Subcutaneous abdominal adipose tissue (tissue), 5 donors: ENCODE results near the gene MYADML2.

Experiments used
- H3K27ac ChIP-seq: one replicate; pipeline ENCODE4 v1.7.0; 2013; ENCODE audit warnings: low read depth, mild to moderate bottlenecking, inconsistent platforms, low read length, moderate library complexity
- H3K27me3 ChIP-seq, 5 donors: one replicate each; pipeline ENCODE4 v1.7.0; 2013; ENCODE audit warnings: low read length in 5 of 5, inconsistent platforms in 1 of 5; ENCODE audit not compliant: control insufficient read depth in 5 of 5, insufficient read depth in 4 of 5
- H3K36me3 ChIP-seq, 5 donors: one replicate each; pipeline ENCODE4 v1.7.0; 2013; ENCODE audit warnings: low read length in 5 of 5; ENCODE audit not compliant: control insufficient read depth in 5 of 5, insufficient read depth in 5 of 5
- H3K4me1 ChIP-seq, 5 donors: one replicate each; pipeline ENCODE4 v1.7.0; 2013; ENCODE audit warnings: low read length in 5 of 5, mild to moderate bottlenecking in 3 of 5, moderate library complexity in 1 of 5; ENCODE audit not compliant: control insufficient read depth in 5 of 5, insufficient read depth in 5 of 5
- H3K4me3 ChIP-seq, 5 donors: one replicate each; pipeline ENCODE4 v1.7.0; 2013; ENCODE audit warnings: low read length in 5 of 5, low read depth in 1 of 5
- H3K9ac ChIP-seq, 5 donors: one replicate each; pipeline ENCODE4 v1.7.0; 2013; ENCODE audit warnings: low read length in 5 of 5, mild to moderate bottlenecking in 4 of 5, moderate library complexity in 3 of 5
- H3K9me3 ChIP-seq, 5 donors: one replicate each; pipeline ENCODE4 v1.7.0; 2013; ENCODE audit warnings: low read length in 5 of 5; ENCODE audit not compliant: control insufficient read depth in 5 of 5
- donor health status: healthy.
- donor health status: healthy.
- donor health status: healthy.
- donor health status: healthy.
- donor health status: healthy.

MYADML2 gene

GRCh38 chr17:81929253-81930141 lies 17.5 kb downstream of the MYADML2 start:
- no peaks in the 10 kb centered on the region for H3K36me3 ChIP-seq
- H3K9ac ChIP-seq: no peak overlapping the region
- no peak overlapping the region for H3K27ac ChIP-seq
- H3K9me3 ChIP-seq: no peaks in the 10 kb centered on the region
- H3K4me1 ChIP-seq: peaks cover 8 to 35% (median 32%) of the 10 kb centered on the region in 5 donors
- no peak overlapping the region for H3K4me3 ChIP-seq
- H3K27me3 ChIP-seq: peaks cover 19 to 35% (median 28%) of the 10 kb centered on the region in 5 donors

- Histone ChIP-seq H3K27me3 (peaks cover 19 to 33% (median 28%) of the 10 kb centered on the region in 5 donors), H3K9ac (peak overlapping the region in 1 of 5 donors; percentile 23), H3K36me3 (no peaks in the 10 kb centered on the region), H3K27ac (no peak overlapping the region), H3K9me3 (no peaks in the 10 kb centered on the region), H3K4me3 (peak overlapping the region in 2 of 5 donors; percentile 59 to 75), H3K4me1 (peaks cover 8 to 43% (median 40%) of the 10 kb centered on the region in 5 donors)
These were observed 18.3 kb downstream of the MYADML2 start for GRCh38 chr17:81928544-81929252.

- H3K9me3 ChIP-seq: no peaks in the 10 kb centered on the region
- H3K4me3 ChIP-seq: peak within 1 kb of the TSS; percentile 69 to 77 (median 75)
- H3K27ac ChIP-seq: peak within 1 kb of the TSS; percentile 95
- peaks cover 19 to 28% (median 22%) of the 10 kb centered on the region in 5 donors for H3K27me3 ChIP-seq
- H3K9ac ChIP-seq: peak within 1 kb of the TSS; percentile 26 to 90 (median 85)
- peaks cover 0 to under 1% (median 0%) of the 10 kb centered on the region in 5 donors for H3K36me3 ChIP-seq
- peaks cover 8 to 50% (median 48%) of the 10 kb centered on the region in 5 donors for H3K4me1 ChIP-seq
These were observed 19.1 kb downstream of the MYADML2 start, which contains the start of gene MAFG for GRCh38 chr17:81927653-81928543. Gene MAFG, minus strand, starts transcription at chr17:81927735. Its CDS starts 4,550 bp downstream, at chr17:81923185.

- H3K9ac ChIP-seq: peak overlapping the region in 4 of 5 donors; percentile 59 to 90 (median 86)
- H3K9me3 ChIP-seq: no peaks in the 10 kb centered on the region
- H3K4me3 ChIP-seq: peak overlapping the region in 4 of 5 donors; percentile 74 to 77 (median 75)
- H3K4me1 ChIP-seq: peaks cover 8 to 55% (median 53%) of the 10 kb centered on the region in 5 donors
- H3K27me3 ChIP-seq: peaks cover 16 to 23% (median 21%) of the 10 kb centered on the region in 5 donors
- H3K27ac ChIP-seq: peak overlapping the region; percentile 95
- peaks cover 0 to 7% (median 5%) of the 10 kb centered on the region in 5 donors for H3K36me3 ChIP-seq
These were observed 19.8 kb downstream of the MYADML2 start for GRCh38 chr17:81927152-81927652.

GRCh38 chr17:81926451-81927151 lies 20.4 kb downstream of the MYADML2 start:
- Histone ChIP-seq H3K36me3 (peaks cover 0 to 12% (median 10%) of the 10 kb centered on the region in 5 donors), H3K27me3 (peaks cover 11 to 17% (median 15%) of the 10 kb centered on the region in 5 donors), H3K4me1 (peaks cover 8 to 60% (median 58%) of the 10 kb centered on the region in 5 donors), H3K4me3 (peak overlapping the region; percentile 69 to 77 (median 75)), H3K9me3 (no peaks in the 10 kb centered on the region), H3K27ac (peak overlapping the region; percentile 95), H3K9ac (peak overlapping the region; percentile 26 to 90 (median 85))

GRCh38 chr17:81925860-81926450 lies 21.1 kb downstream of the MYADML2 start:
- Histone ChIP-seq H3K36me3 (peaks cover 0 to 13% (median 10%) of the 10 kb centered on the region in 5 donors), H3K4me3 (peak overlapping the region; percentile 69 to 77 (median 75)), H3K9ac (peak overlapping the region in 4 of 5 donors; percentile 79 to 90 (median 86)), H3K27me3 (peaks cover 10 to 13% (median 11%) of the 10 kb centered on the region in 5 donors), H3K4me1 (peaks cover 8 to 66% (median 61%) of the 10 kb centered on the region in 5 donors), H3K9me3 (no peaks in the 10 kb centered on the region), H3K27ac (peak overlapping the region; percentile 95)

GRCh38 chr17:81924557-81925532 lies 22.2 kb downstream of the MYADML2 start:
- Histone ChIP-seq H3K9ac (peak overlapping the region in 1 of 5 donors; percentile 52), H3K4me1 (peaks cover 8 to 77% (median 72%) of the 10 kb centered on the region in 5 donors), H3K9me3 (no peaks in the 10 kb centered on the region), H3K36me3 (peaks cover 0 to 24% (median 18%) of the 10 kb centered on the region in 5 donors), H3K27ac (peak overlapping the region; percentile 60), H3K27me3 (peaks cover 6 to 11% (median 10%) of the 10 kb centered on the region in 5 donors), H3K4me3 (peak overlapping the region in 3 of 5 donors; percentile 15 to 59 (median 19))
